Panc1 (cell line): ENCODE data around the gene XIRP2. TPM values are rescaled to one million over a fixed set of nuclear protein-coding genes. Genes with fewer than 3 reads are reported as not detected.

Experiments used
- ATAC-seq: fragments of 200-7000 bp; cut with Tn5 transposase; 2 replicates; pipeline ENCODE4 v1.9.1; 2020; ENCODE audit warnings: mild to moderate bottlenecking, moderate library complexity
- BruUV-seq: library from RNA; stranded (reverse); fragments of 400-500 nt; replicated peaks from 2 replicates; lab custom pipeline; 2021; lab: Mats Ljungman, UMichigan
- CTCF ChIA-PET: fragments of 300-600 bp; sonication (Branson Sonifier 250); formaldehyde crosslinking; loops from one replicate; lab custom pipeline; 2022; ENCODE audit warnings: antibody characterized with exemption; lab: Charles Lee
- POLR2A ChIA-PET: fragments of 300-600 bp; sonication (Branson Sonifier 250); formaldehyde crosslinking; loops from one replicate; lab custom pipeline; 2022; ENCODE audit warnings: antibody characterized with exemption; lab: Charles Lee
- DNase-seq: peaks from one replicate; pipeline ENCODE4 v3.0.0-alpha.2; 2010; ENCODE audit warnings: low read depth, low spot score
- H3K27ac ChIP-seq: 2 replicates; pipeline ENCODE4 v1.5.1; 2011; ENCODE audit warnings: mild to moderate bottlenecking, low read length, inconsistent platforms
- H3K27me3 ChIP-seq: fragments of 200-500 bp; sonication (Bioruptor generic); 2 replicates; pipeline ENCODE4 v1.6.0; 2014; ENCODE audit warnings: low read length, inconsistent platforms; ENCODE audit not compliant: control insufficient read depth, insufficient read depth
- H3K36me3 ChIP-seq: fragments of 200-500 bp; sonication (Bioruptor generic); 2 replicates; pipeline ENCODE4 v1.5.1; 2014; ENCODE audit warnings: inconsistent platforms, mild to moderate bottlenecking, low read length, moderate library complexity; ENCODE audit not compliant: control insufficient read depth, insufficient read depth
- H3K4me1 ChIP-seq: 2 replicates; pipeline ENCODE4 v1.5.1; 2011; ENCODE audit warnings: inconsistent platforms, mild to moderate bottlenecking, low read length, moderate library complexity; ENCODE audit not compliant: control insufficient read depth, insufficient read depth
- H3K4me3 ChIP-seq, 2 experiments: 2 replicates each; pipeline ENCODE4 v1.5.1; 2011 to 2012; ENCODE audit warnings: low read depth in 2 of 2, low read length in 2 of 2, mild to moderate bottlenecking in 2 of 2, inconsistent platforms in 1 of 2, moderate library complexity in 1 of 2
- H3K9me3 ChIP-seq: fragments of 200-500 bp; sonication (Bioruptor generic); 2 replicates; pipeline ENCODE4 v1.5.1; 2014; ENCODE audit warnings: low read depth, mild to moderate bottlenecking, inconsistent platforms, low read length, moderate library complexity; ENCODE audit not compliant: control insufficient read depth, insufficient read depth
- POLR2AphosphoS5 ChIP-seq: IDR thresholded peaks from 2 replicates; pipeline ENCODE4 v1.6.1; 2012; ENCODE audit warnings: mild to moderate bottlenecking, low read depth, low read length, moderate library complexity
- SIN3A ChIP-seq: IDR thresholded peaks from 2 replicates; pipeline ENCODE4 v1.6.1; 2012; ENCODE audit warnings: low read depth, mild to moderate bottlenecking, low read length, moderate library complexity, borderline replicate concordance; ENCODE audit not compliant: insufficient read depth
- TCF7L2 ChIP-seq: IDR thresholded peaks from 2 replicates; pipeline ENCODE4 v1.6.1; 2011; ENCODE audit warnings: mild to moderate bottlenecking, low read depth, low read length, inconsistent platforms
- in situ Hi-C: cut with HindIII; loops from 2 replicates; pipeline ENCODE4 v1.10.0; 2016; ENCODE audit warnings: low sequenced_read_pairs, low pct_unique_long_range_greater_than_20kb
- intact Hi-C: fragments of 100-400 bp; cut with micrococcal nuclease; formaldehyde crosslinking; loops from one replicate; pipeline ENCODE4 v1.10.0; 2022; ENCODE audit not compliant: unreplicated experiment
- total RNA-seq: library from RNA; stranded (reverse); gene quantifications from one replicate; pipeline ENCODE4 v1.2.1, GENCODE V29; 2021; ENCODE audit not compliant: unreplicated experiment
- TF ChIP-seq, protein P1 (sequence below): fragments of 450-650 bp; IDR thresholded peaks from 2 replicates; pipeline ENCODE4 v1.5.1; 2017; ENCODE audit warnings: mild to moderate bottlenecking
- TF ChIP-seq, protein P2 (sequence below), 2 experiments: IDR thresholded peaks; 2 replicates each; pipeline ENCODE4 v1.6.1; 2011 to 2012; ENCODE audit warnings: low read depth in 2 of 2, control low read depth in 1 of 2, low read length in 1 of 2, mild to moderate bottlenecking in 1 of 2, moderate library complexity in 1 of 2; ENCODE audit not compliant: insufficient read depth in 1 of 2

Gene XIRP2
- total RNA-seq, 1 experiment from 2014 or later, result not detected

DNA sequence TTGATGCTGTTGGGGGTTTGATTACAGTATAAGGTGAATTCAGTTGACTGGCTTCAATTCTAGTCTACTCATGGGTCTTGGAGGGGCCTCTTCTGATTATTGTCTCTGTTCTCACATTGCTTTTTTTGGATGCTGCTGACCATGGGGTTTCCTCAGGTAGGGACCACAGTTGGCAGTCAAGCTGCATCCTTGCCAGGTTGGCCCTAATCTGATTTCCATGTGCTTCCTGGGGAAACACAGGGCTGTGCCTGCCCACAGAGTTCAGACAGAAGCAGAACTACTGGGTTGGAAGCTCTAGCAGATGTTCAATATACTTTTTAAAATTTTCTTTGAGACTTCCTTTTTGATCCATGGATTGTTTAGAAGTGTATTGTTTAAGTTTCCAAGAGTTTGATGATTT is 227.3 kb downstream of the XIRP2 start:
- no peaks in the 10 kb centered on the region for H3K27me3 ChIP-seq
- H3K36me3 ChIP-seq, result no peaks in the 10 kb centered on the region
- no peak overlapping the region for H3K4me3 ChIP-seq
- H3K27ac ChIP-seq, result no peak overlapping the region
- no peaks in the 10 kb centered on the region for H3K4me1 ChIP-seq
- POLR2A ChIA-PET, result no interaction called here
- no peaks in the 10 kb centered on the region for H3K9me3 ChIP-seq
- ATAC-seq (no peak), DNase-seq (no peak)
- no TSS peak for BruUV-seq
- intact Hi-C loops (no loop called here), in situ Hi-C loops (no loop called here)
- CTCF ChIA-PET, result no interaction called here
- TF ChIP-seq, protein P1, sequence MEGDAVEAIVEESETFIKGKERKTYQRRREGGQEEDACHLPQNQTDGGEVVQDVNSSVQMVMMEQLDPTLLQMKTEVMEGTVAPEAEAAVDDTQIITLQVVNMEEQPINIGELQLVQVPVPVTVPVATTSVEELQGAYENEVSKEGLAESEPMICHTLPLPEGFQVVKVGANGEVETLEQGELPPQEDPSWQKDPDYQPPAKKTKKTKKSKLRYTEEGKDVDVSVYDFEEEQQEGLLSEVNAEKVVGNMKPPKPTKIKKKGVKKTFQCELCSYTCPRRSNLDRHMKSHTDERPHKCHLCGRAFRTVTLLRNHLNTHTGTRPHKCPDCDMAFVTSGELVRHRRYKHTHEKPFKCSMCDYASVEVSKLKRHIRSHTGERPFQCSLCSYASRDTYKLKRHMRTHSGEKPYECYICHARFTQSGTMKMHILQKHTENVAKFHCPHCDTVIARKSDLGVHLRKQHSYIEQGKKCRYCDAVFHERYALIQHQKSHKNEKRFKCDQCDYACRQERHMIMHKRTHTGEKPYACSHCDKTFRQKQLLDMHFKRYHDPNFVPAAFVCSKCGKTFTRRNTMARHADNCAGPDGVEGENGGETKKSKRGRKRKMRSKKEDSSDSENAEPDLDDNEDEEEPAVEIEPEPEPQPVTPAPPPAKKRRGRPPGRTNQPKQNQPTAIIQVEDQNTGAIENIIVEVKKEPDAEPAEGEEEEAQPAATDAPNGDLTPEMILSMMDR, result no peak
- no peak for TF ChIP-seq POLR2AphosphoS5
- TF ChIP-seq SIN3A, result no peak
- no peak for TF ChIP-seq TCF7L2
- TF ChIP-seq, protein P2, sequence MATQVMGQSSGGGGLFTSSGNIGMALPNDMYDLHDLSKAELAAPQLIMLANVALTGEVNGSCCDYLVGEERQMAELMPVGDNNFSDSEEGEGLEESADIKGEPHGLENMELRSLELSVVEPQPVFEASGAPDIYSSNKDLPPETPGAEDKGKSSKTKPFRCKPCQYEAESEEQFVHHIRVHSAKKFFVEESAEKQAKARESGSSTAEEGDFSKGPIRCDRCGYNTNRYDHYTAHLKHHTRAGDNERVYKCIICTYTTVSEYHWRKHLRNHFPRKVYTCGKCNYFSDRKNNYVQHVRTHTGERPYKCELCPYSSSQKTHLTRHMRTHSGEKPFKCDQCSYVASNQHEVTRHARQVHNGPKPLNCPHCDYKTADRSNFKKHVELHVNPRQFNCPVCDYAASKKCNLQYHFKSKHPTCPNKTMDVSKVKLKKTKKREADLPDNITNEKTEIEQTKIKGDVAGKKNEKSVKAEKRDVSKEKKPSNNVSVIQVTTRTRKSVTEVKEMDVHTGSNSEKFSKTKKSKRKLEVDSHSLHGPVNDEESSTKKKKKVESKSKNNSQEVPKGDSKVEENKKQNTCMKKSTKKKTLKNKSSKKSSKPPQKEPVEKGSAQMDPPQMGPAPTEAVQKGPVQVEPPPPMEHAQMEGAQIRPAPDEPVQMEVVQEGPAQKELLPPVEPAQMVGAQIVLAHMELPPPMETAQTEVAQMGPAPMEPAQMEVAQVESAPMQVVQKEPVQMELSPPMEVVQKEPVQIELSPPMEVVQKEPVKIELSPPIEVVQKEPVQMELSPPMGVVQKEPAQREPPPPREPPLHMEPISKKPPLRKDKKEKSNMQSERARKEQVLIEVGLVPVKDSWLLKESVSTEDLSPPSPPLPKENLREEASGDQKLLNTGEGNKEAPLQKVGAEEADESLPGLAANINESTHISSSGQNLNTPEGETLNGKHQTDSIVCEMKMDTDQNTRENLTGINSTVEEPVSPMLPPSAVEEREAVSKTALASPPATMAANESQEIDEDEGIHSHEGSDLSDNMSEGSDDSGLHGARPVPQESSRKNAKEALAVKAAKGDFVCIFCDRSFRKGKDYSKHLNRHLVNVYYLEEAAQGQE (IDR thresholded peaks at IDR 0.05; ENCODE audit: insufficient read depth in 1 of 2, low read depth in 2 of 2, low read length in 1 of 2), result no peak

GRCh38 chr2:167122389-167122788 is 234.1 kb downstream of the XIRP2 start:
- POLR2A ChIA-PET, result no interaction called here
- CTCF ChIA-PET, result no interaction called here
- in situ Hi-C loops (no loop called here), intact Hi-C loops (no loop called here)
- DNase-seq, result no peak
- H3K27ac ChIP-seq, result no peak overlapping the region
- no peaks in the 10 kb centered on the region for H3K9me3 ChIP-seq
- TF ChIP-seq TCF7L2 (no peak), SIN3A (no peak), POLR2AphosphoS5 (no peak)
- TF ChIP-seq, protein P1, result no peak
- TF ChIP-seq, protein P2 (IDR thresholded peaks at IDR 0.05; ENCODE audit: insufficient read depth in 1 of 2, low read depth in 2 of 2, low read length in 1 of 2), result no peak
- ATAC-seq, result no peak
- no peak overlapping the region for H3K4me3 ChIP-seq
- BruUV-seq, result no TSS peak
- H3K4me1 ChIP-seq, result no peaks in the 10 kb centered on the region
- no peaks in the 10 kb centered on the region for H3K27me3 ChIP-seq
- no peaks in the 10 kb centered on the region for H3K36me3 ChIP-seq
